ENCODE data around the gene CNTNAP5. TPM values are rescaled to one million over a fixed set of nuclear protein-coding genes. Genes with fewer than 3 reads are reported as not detected.
"Not testable (repeated sequence)": the region's sequence is repeated elsewhere in the genome, so short reads cannot be mapped to it uniquely, and the experiment has no call there.

The CNTNAP5 gene
- total and polyA plus RNA-seq, 4 donors = 16.7 to 63.2 (median 39.1) TPM

- DNase-seq (ENCODE audit: low read depth in 4 of 6, low spot score in 6 of 6); H3K36me3 ChIP-seq (ENCODE audit: control insufficient read depth, insufficient read depth, low read length); H3K27ac ChIP-seq (ENCODE audit: low read depth, low read length); H3K4me1 ChIP-seq (ENCODE audit: control insufficient read depth, insufficient read depth, low read length); H3K27me3 ChIP-seq (ENCODE audit: control insufficient read depth, insufficient read depth, low read length); H3K4me3 ChIP-seq (ENCODE audit: low read depth, low read length); H3K9me3 ChIP-seq (ENCODE audit: control insufficient read depth, insufficient read depth, low read length): not testable (repeated sequence)
- 100% methylated on average over 1 of the region's 35 CpGs for WGBS (ENCODE audit: insufficient coverage)
These were observed 382.9 kb downstream of the CNTNAP5 start for GRCh38 chr2:124407836-124408534.

- Histone ChIP-seq H3K27me3 (ENCODE audit: control insufficient read depth, insufficient read depth, low read length) (no peaks in the 10 kb centered on the region), H3K9me3 (ENCODE audit: control insufficient read depth, insufficient read depth, low read length) (no peaks in the 10 kb centered on the region), H3K4me1 (ENCODE audit: control insufficient read depth, insufficient read depth, low read length) (no peaks in the 10 kb centered on the region), H3K4me3 (ENCODE audit: low read depth, low read length) (no peak overlapping the region), H3K36me3 (ENCODE audit: control insufficient read depth, insufficient read depth, low read length) (no peaks in the 10 kb centered on the region), H3K27ac (ENCODE audit: low read depth, low read length) (no peak overlapping the region)
- 100% methylated on average over 1 of the region's 1 CpG for WGBS (ENCODE audit: insufficient coverage)
- no peak for DNase-seq (ENCODE audit: low read depth in 4 of 6, low spot score in 6 of 6)
These were observed 399.0 kb downstream of the CNTNAP5 start for GRCh38 chr2:124424074-124424473.

GRCh38 chr2:124426122-124426521 is 401.0 kb downstream of the CNTNAP5 start:
- Histone ChIP-seq H3K27me3 (ENCODE audit: control insufficient read depth, insufficient read depth, low read length) (no peaks in the 10 kb centered on the region), H3K27ac (ENCODE audit: low read depth, low read length) (no peak overlapping the region), H3K36me3 (ENCODE audit: control insufficient read depth, insufficient read depth, low read length) (no peaks in the 10 kb centered on the region), H3K4me1 (ENCODE audit: control insufficient read depth, insufficient read depth, low read length) (no peaks in the 10 kb centered on the region), H3K9me3 (ENCODE audit: control insufficient read depth, insufficient read depth, low read length) (no peaks in the 10 kb centered on the region), H3K4me3 (ENCODE audit: low read depth, low read length) (no peak overlapping the region)
- WGBS (ENCODE audit: insufficient coverage) = no CpG with 5 or more reads among the region's 2 CpGs
- DNase-seq (ENCODE audit: low read depth in 4 of 6, low spot score in 6 of 6) = peak in 1 of 6 donors; percentile 13

GRCh38 chr2:124426625-124427024 is 401.5 kb downstream of the CNTNAP5 start:
- no peaks in the 10 kb centered on the region for H3K9me3 ChIP-seq (ENCODE audit: control insufficient read depth, insufficient read depth, low read length)
- DNase-seq (ENCODE audit: low read depth in 4 of 6, low spot score in 6 of 6) = peak in 1 of 6 donors; percentile 64
- no peaks in the 10 kb centered on the region for H3K36me3 ChIP-seq (ENCODE audit: control insufficient read depth, insufficient read depth, low read length)
- H3K27me3 ChIP-seq (ENCODE audit: control insufficient read depth, insufficient read depth, low read length) = no peaks in the 10 kb centered on the region
- no peak overlapping the region for H3K4me3 ChIP-seq (ENCODE audit: low read depth, low read length)
- H3K4me1 ChIP-seq (ENCODE audit: control insufficient read depth, insufficient read depth, low read length) = no peaks in the 10 kb centered on the region
- WGBS (ENCODE audit: insufficient coverage) = 73% methylated on average over 2 of the region's 2 CpGs
- H3K27ac ChIP-seq (ENCODE audit: low read depth, low read length) = no peak overlapping the region

GRCh38 chr2:124437811-124438210 is 412.7 kb downstream of the CNTNAP5 start:
- no CpG with 5 or more reads among the region's 1 CpG for WGBS (ENCODE audit: insufficient coverage)
- DNase-seq (ENCODE audit: low read depth in 4 of 6, low spot score in 6 of 6) = peak in 1 of 6 donors; percentile 21

GRCh38 chr2:124450481-124450880 is 425.4 kb downstream of the CNTNAP5 start:
- Histone ChIP-seq H3K27ac (ENCODE audit: low read depth, low read length) (no peak overlapping the region), H3K27me3 (ENCODE audit: control insufficient read depth, insufficient read depth, low read length) (no peaks in the 10 kb centered on the region), H3K9me3 (ENCODE audit: control insufficient read depth, insufficient read depth, low read length) (peaks cover 2% of the 10 kb centered on the region), H3K4me1 (ENCODE audit: control insufficient read depth, insufficient read depth, low read length) (no peaks in the 10 kb centered on the region), H3K36me3 (ENCODE audit: control insufficient read depth, insufficient read depth, low read length) (peaks cover 5% of the 10 kb centered on the region), H3K4me3 (ENCODE audit: low read depth, low read length) (no peak overlapping the region)
- peak in 1 of 6 donors; percentile 39 for DNase-seq (ENCODE audit: low read depth in 4 of 6, low spot score in 6 of 6)
- WGBS (ENCODE audit: insufficient coverage) = no CpG with 5 or more reads among the region's 2 CpGs

More at GRCh38 chr2:124437811-124438210, 412.7 kb downstream of the CNTNAP5 start:
- no peak overlapping the region for H3K27ac ChIP-seq (ENCODE audit: low read depth, low read length)
- no peaks in the 10 kb centered on the region for H3K36me3 ChIP-seq (ENCODE audit: control insufficient read depth, insufficient read depth, low read length)
- H3K4me1 ChIP-seq (ENCODE audit: control insufficient read depth, insufficient read depth, low read length) = no peaks in the 10 kb centered on the region
- no peaks in the 10 kb centered on the region for H3K27me3 ChIP-seq (ENCODE audit: control insufficient read depth, insufficient read depth, low read length)
- no peak overlapping the region for H3K4me3 ChIP-seq (ENCODE audit: low read depth, low read length)
- H3K9me3 ChIP-seq (ENCODE audit: control insufficient read depth, insufficient read depth, low read length) = no peaks in the 10 kb centered on the region

GRCh38 chr2:124476291-124476690 is 451.2 kb downstream of the CNTNAP5 start:
- Histone ChIP-seq H3K9me3 (ENCODE audit: control insufficient read depth, insufficient read depth, low read length) (no peaks in the 10 kb centered on the region), H3K4me3 (ENCODE audit: low read depth, low read length) (no peak overlapping the region), H3K27ac (ENCODE audit: low read depth, low read length) (no peak overlapping the region), H3K27me3 (ENCODE audit: control insufficient read depth, insufficient read depth, low read length) (no peaks in the 10 kb centered on the region), H3K36me3 (ENCODE audit: control insufficient read depth, insufficient read depth, low read length) (no peaks in the 10 kb centered on the region), H3K4me1 (ENCODE audit: control insufficient read depth, insufficient read depth, low read length) (no peaks in the 10 kb centered on the region)
- no peak for DNase-seq (ENCODE audit: low read depth in 4 of 6, low spot score in 6 of 6)
- no CpG with 5 or more reads among the region's 2 CpGs for WGBS (ENCODE audit: insufficient coverage)

GRCh38 chr2:124478761-124479160 is 453.7 kb downstream of the CNTNAP5 start:
- Histone ChIP-seq H3K4me3 (ENCODE audit: low read depth, low read length) (no peak overlapping the region), H3K4me1 (ENCODE audit: control insufficient read depth, insufficient read depth, low read length) (no peaks in the 10 kb centered on the region), H3K36me3 (ENCODE audit: control insufficient read depth, insufficient read depth, low read length) (no peaks in the 10 kb centered on the region), H3K9me3 (ENCODE audit: control insufficient read depth, insufficient read depth, low read length) (no peaks in the 10 kb centered on the region), H3K27me3 (ENCODE audit: control insufficient read depth, insufficient read depth, low read length) (no peaks in the 10 kb centered on the region), H3K27ac (ENCODE audit: low read depth, low read length) (no peak overlapping the region)
- DNase-seq (ENCODE audit: low read depth in 4 of 6, low spot score in 6 of 6) = peak in 2 of 6 donors; percentile 2 to 69
- WGBS (ENCODE audit: insufficient coverage) = 74% methylated on average over 3 of the region's 6 CpGs

- Histone ChIP-seq H3K9me3 (ENCODE audit: control insufficient read depth, insufficient read depth, low read length) (no peaks in the 10 kb centered on the region), H3K36me3 (ENCODE audit: control insufficient read depth, insufficient read depth, low read length) (no peaks in the 10 kb centered on the region), H3K27me3 (ENCODE audit: control insufficient read depth, insufficient read depth, low read length) (no peaks in the 10 kb centered on the region), H3K27ac (ENCODE audit: low read depth, low read length) (no peak overlapping the region), H3K4me1 (ENCODE audit: control insufficient read depth, insufficient read depth, low read length) (no peaks in the 10 kb centered on the region), H3K4me3 (ENCODE audit: low read depth, low read length) (no peak overlapping the region)
- DNase-seq (ENCODE audit: low read depth in 4 of 6, low spot score in 6 of 6) = no peak
- WGBS (ENCODE audit: insufficient coverage) = no CpG with 5 or more reads among the region's 4 CpGs
These were observed 455.9 kb downstream of the CNTNAP5 start for GRCh38 chr2:124480958-124481357.

- H3K27me3 ChIP-seq (ENCODE audit: control insufficient read depth, insufficient read depth, low read length) = no peaks in the 10 kb centered on the region
- no peaks in the 10 kb centered on the region for H3K9me3 ChIP-seq (ENCODE audit: control insufficient read depth, insufficient read depth, low read length)
- no peaks in the 10 kb centered on the region for H3K36me3 ChIP-seq (ENCODE audit: control insufficient read depth, insufficient read depth, low read length)
- no peak overlapping the region for H3K27ac ChIP-seq (ENCODE audit: low read depth, low read length)
- no peak overlapping the region for H3K4me3 ChIP-seq (ENCODE audit: low read depth, low read length)
- 100% methylated on average over 1 of the region's 8 CpGs for WGBS (ENCODE audit: insufficient coverage)
- H3K4me1 ChIP-seq (ENCODE audit: control insufficient read depth, insufficient read depth, low read length) = no peaks in the 10 kb centered on the region
- DNase-seq (ENCODE audit: low read depth in 4 of 6, low spot score in 6 of 6) = no peak
These were observed 457.0 kb downstream of the CNTNAP5 start for GRCh38 chr2:124482044-124482443.
